NCI-H2196 treated with DMSO at 0.1 percent for 48 hours (cell line): ENCODE data around the gene SETD1B.
"Not testable (repeated sequence)": the region's sequence is repeated elsewhere in the genome, so short reads cannot be mapped to it uniquely, and the experiment has no call there.

Experiments used
- DNase-seq: peaks from one replicate; lab custom pipeline; 2025; ENCODE audit not compliant: unreplicated experiment; lab: John Stamatoyannopoulos, UW

Gene SETD1B

GRCh38 chr12:121852392-121852791, 48.6 kb downstream of the SETD1B start:
- not testable (repeated sequence) for DNase-seq

GRCh38 chr12:121857322-121858246, 53.8 kb downstream of the SETD1B start:
- DNase-seq, result no peak

- DNase-seq, result no peak
Observed at GRCh38 chr12:121858318-121858661, 54.5 kb downstream of the SETD1B start.

- no peak for DNase-seq
Observed at GRCh38 chr12:121858662-121859572, 55.1 kb downstream of the SETD1B start, which contains the start of gene HPD. Gene HPD (minus strand): TSS chr12:121858859. CDS start chr12:121858823, 36 bp downstream.

GRCh38 chr12:121860257-121860656, 56.4 kb downstream of the SETD1B start:
- no peak for DNase-seq

GRCh38 chr12:121860699-121861098, 56.9 kb downstream of the SETD1B start:
- DNase-seq, result not testable (repeated sequence)

GRCh38 chr12:121861636-121862254, 57.9 kb downstream of the SETD1B start:
- DNase-seq, result no peak

GRCh38 chr12:121866331-121866730, 62.5 kb downstream of the SETD1B start:
- no peak for DNase-seq

GRCh38 chr12:121869229-121869628, 65.4 kb downstream of the SETD1B start:
- DNase-seq, result not testable (repeated sequence)

- DNase-seq, result no peak
Observed at GRCh38 chr12:121871467-121871866, 67.7 kb downstream of the SETD1B start.

GRCh38 chr12:121872546-121873215, 68.9 kb downstream of the SETD1B start:
- DNase-seq, result no peak

GRCh38 chr12:121873216-121873569, 69.4 kb downstream of the SETD1B start:
- DNase-seq, result no peak

GRCh38 chr12:121874071-121874470, 70.3 kb downstream of the SETD1B start:
- no peak for DNase-seq

- no peak for DNase-seq
Observed at GRCh38 chr12:121875582-121875981, 71.8 kb downstream of the SETD1B start.

- DNase-seq, result not testable (repeated sequence)
Observed at GRCh38 chr12:121876080-121876447, 72.3 kb downstream of the SETD1B start.
